ENCODE results near the gene YKT6.

GRCh38 chr7:44259547-44260457, 59.0 kb downstream of the YKT6 start:
- TF ChIP-seq TOX (CRISPR knock-in tag; IDR thresholded peaks at IDR 0.05; ENCODE audit: borderline replicate concordance): no peak
- no peak for TF ChIP-seq ZC3H10 (CRISPR knock-in tag; IDR thresholded peaks at IDR 0.05)
- TF ChIP-seq TSHZ2 (CRISPR knock-in tag; IDR thresholded peaks at IDR 0.05): no peak
- no peak for TF ChIP-seq CSDC2 (CRISPR knock-in tag; IDR thresholded peaks at IDR 0.05)
- TF ChIP-seq ZNF565 (CRISPR knock-in tag; conservative IDR thresholded peaks at IDR 0.05; ENCODE audit: low read depth): no peak

Measured in SK-N-SH treated with all-trans-retinoic acid at 6 μM for 48 hours (cell line).